DND-41 (cell line): Measurements from ENCODE around the gene NFATC2.

Experiments used
- ATAC-seq: fragments of 200-7000 bp; cut with Tn5 transposase; 3 replicates; pipeline ENCODE4 v1.9.1; 2021; ENCODE audit warnings: low read depth; ENCODE audit not compliant: insufficient read depth
- DNase-seq: peaks from one replicate; pipeline ENCODE4 v3.0.0-alpha.2; 2020
- H2AFZ ChIP-seq: 2 replicates; pipeline ENCODE4 v1.6.0; 2012; ENCODE audit warnings: low read depth, low read length
- H3K27ac ChIP-seq: 2 replicates; pipeline ENCODE4 v1.5.1; 2012; ENCODE audit warnings: low read length, inconsistent platforms
- H3K27me3 ChIP-seq: fragments of 200-600 bp; sonication (generic); 2 replicates; pipeline ENCODE4 v1.6.0; 2012; ENCODE audit warnings: low read length, mild to moderate bottlenecking, inconsistent platforms; ENCODE audit not compliant: insufficient read depth, poor library complexity
- H3K36me3 ChIP-seq: 2 replicates; pipeline ENCODE4 v1.5.1; 2012; ENCODE audit warnings: low read length, inconsistent platforms; ENCODE audit not compliant: insufficient read depth
- H3K4me1 ChIP-seq: 2 replicates; pipeline ENCODE4 v1.5.1; 2012; ENCODE audit warnings: mild to moderate bottlenecking, low read length; ENCODE audit not compliant: insufficient read depth
- H3K4me2 ChIP-seq: 2 replicates; pipeline ENCODE4 v1.6.0; 2012; ENCODE audit warnings: mild to moderate bottlenecking, moderate library complexity, low read length, inconsistent platforms; ENCODE audit not compliant: insufficient read depth
- H3K4me3 ChIP-seq, 2 experiments: fragments of 200-600 bp in 1 of 2; shearing (Covaris generic) in 1 of 2; 2 replicates each; pipeline ENCODE4 v1.5.1; 2012 to 2016; ENCODE audit warnings: inconsistent platforms in 2 of 2, low read length in 2 of 2, mild to moderate bottlenecking in 2 of 2, low read depth in 1 of 2, moderate library complexity in 1 of 2
- H3K79me2 ChIP-seq: 2 replicates; pipeline ENCODE4 v1.6.0; 2012; ENCODE audit warnings: low read length, inconsistent platforms; ENCODE audit not compliant: insufficient read depth
- H3K9ac ChIP-seq: 2 replicates; pipeline ENCODE4 v1.6.0; 2012; ENCODE audit warnings: low read depth, mild to moderate bottlenecking, inconsistent platforms, low read length, moderate library complexity
- H3K9me3 ChIP-seq: 2 replicates; pipeline ENCODE4 v1.5.1; 2012; ENCODE audit warnings: low read length, moderate library complexity, mild to moderate bottlenecking, inconsistent platforms; ENCODE audit not compliant: insufficient read depth, severe bottlenecking
- H4K20me1 ChIP-seq: 2 replicates; pipeline ENCODE4 v1.6.0; 2012; ENCODE audit warnings: low read length; ENCODE audit not compliant: insufficient read depth
- EZH2 ChIP-seq: IDR thresholded peaks from 3 replicates; pipeline ENCODE4 v1.6.1; 2012; ENCODE audit warnings: borderline replicate concordance, low read depth, mild to moderate bottlenecking, moderate library complexity, low read length, inconsistent platforms; ENCODE audit not compliant: severe bottlenecking
- TF ChIP-seq, protein P1 (sequence below): IDR thresholded peaks from 2 replicates; pipeline ENCODE4 v1.5.1; 2012; ENCODE audit warnings: borderline replicate concordance, low read length, moderate library complexity, mild to moderate bottlenecking; ENCODE audit not compliant: poor library complexity, severe bottlenecking; ENCODE audit errors: extremely low read depth

NFATC2 gene

DNA sequence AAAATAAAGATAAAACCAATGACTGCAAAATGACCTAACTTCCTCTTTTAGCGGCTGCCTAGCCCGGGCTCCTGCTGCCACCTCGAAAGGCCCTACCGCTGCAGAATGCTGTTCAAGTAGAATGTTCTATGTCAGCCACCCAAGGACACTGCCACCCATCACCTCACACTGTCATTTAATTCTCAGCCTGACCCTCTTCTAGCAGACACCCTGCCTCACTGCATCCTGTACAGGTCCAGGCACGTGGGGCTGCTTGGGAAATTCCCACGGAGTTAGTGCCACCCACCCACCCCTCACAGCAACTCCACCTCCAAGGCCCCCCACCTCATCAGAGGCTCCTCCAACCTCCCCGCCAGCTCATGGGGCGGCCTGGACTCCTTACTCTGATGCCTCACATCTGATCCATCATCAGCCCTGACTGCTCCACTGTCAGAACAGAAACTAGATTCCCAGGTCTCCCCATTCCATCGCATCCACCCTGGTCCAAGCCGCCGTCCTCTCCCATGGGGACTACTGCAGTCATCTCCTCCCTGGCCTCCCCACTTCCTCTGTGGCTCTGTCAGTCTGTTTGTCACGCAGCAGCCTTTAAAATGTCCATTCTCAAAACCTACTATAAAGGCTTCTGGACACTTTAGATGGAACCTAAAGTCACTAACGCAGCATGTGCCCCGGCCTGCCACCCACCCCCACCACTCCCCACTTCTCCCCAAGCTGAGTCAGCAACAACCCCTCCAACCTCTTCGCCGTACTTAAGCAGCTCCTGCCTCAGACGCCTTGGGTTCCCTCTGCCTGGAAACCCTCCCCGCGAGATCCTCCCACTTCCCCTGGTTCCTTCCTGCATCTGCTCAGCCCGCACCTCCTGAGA, 17.0 kb downstream of the NFATC2 start:
- Histone ChIP-seq H3K36me3 (no peaks in the 10 kb centered on the region), H2AFZ (no peak overlapping the region), H3K4me1 (no peaks in the 10 kb centered on the region), H3K79me2 (no peaks in the 10 kb centered on the region), H3K9ac (no peak overlapping the region), H3K27ac (no peak overlapping the region), H3K9me3 (no peaks in the 10 kb centered on the region), H3K4me2 (no peak overlapping the region), H3K27me3 (no peaks in the 10 kb centered on the region), H4K20me1 (0 out of 2 replicates have a peak, but pooled peaks cover 4% of the 10 kb centered on the region), H3K4me3 (no peak overlapping the region)
- ATAC-seq (no peak), DNase-seq (no peak)
- TF ChIP-seq, protein P1, sequence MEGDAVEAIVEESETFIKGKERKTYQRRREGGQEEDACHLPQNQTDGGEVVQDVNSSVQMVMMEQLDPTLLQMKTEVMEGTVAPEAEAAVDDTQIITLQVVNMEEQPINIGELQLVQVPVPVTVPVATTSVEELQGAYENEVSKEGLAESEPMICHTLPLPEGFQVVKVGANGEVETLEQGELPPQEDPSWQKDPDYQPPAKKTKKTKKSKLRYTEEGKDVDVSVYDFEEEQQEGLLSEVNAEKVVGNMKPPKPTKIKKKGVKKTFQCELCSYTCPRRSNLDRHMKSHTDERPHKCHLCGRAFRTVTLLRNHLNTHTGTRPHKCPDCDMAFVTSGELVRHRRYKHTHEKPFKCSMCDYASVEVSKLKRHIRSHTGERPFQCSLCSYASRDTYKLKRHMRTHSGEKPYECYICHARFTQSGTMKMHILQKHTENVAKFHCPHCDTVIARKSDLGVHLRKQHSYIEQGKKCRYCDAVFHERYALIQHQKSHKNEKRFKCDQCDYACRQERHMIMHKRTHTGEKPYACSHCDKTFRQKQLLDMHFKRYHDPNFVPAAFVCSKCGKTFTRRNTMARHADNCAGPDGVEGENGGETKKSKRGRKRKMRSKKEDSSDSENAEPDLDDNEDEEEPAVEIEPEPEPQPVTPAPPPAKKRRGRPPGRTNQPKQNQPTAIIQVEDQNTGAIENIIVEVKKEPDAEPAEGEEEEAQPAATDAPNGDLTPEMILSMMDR: no peak
- no peak for TF ChIP-seq EZH2

- H2AFZ ChIP-seq: no peak overlapping the region
- no peak overlapping the region for H3K4me3 ChIP-seq
- 0 out of 2 replicates have a peak, but pooled peaks cover 4% of the 10 kb centered on the region for H4K20me1 ChIP-seq
- TF ChIP-seq EZH2: no peak
- no peaks in the 10 kb centered on the region for H3K4me1 ChIP-seq
- H3K9ac ChIP-seq: no peak overlapping the region
- DNase-seq: no peak
- no peaks in the 10 kb centered on the region for H3K9me3 ChIP-seq
- H3K27ac ChIP-seq: no peak overlapping the region
- no peak for ATAC-seq
- H3K79me2 ChIP-seq: no peaks in the 10 kb centered on the region
- no peaks in the 10 kb centered on the region for H3K27me3 ChIP-seq
- no peak overlapping the region for H3K4me2 ChIP-seq
- no peaks in the 10 kb centered on the region for H3K36me3 ChIP-seq
These were observed 19.1 kb downstream of the NFATC2 start for GRCh38 chr20:51523276-51524013.

- Histone ChIP-seq H3K4me1 (no peaks in the 10 kb centered on the region), H3K27ac (no peak overlapping the region), H3K36me3 (no peaks in the 10 kb centered on the region), H3K4me2 (no peak overlapping the region), H4K20me1 (0 out of 2 replicates have a peak, but pooled peaks cover 1% of the 10 kb centered on the region), H3K9me3 (no peaks in the 10 kb centered on the region), H3K4me3 (no peak overlapping the region), H3K79me2 (no peaks in the 10 kb centered on the region), H3K9ac (no peak overlapping the region), H3K27me3 (no peaks in the 10 kb centered on the region), H2AFZ (no peak overlapping the region)
- no peak for TF ChIP-seq EZH2
- TF ChIP-seq, protein P1: no peak
- no peak for ATAC-seq
- DNase-seq: no peak
These were observed 20.3 kb downstream of the NFATC2 start for GRCh38 chr20:51522207-51522606.

- no peak for TF ChIP-seq EZH2
- TF ChIP-seq, protein P1: no peak
- H3K27ac ChIP-seq: no peak overlapping the region
- H3K9ac ChIP-seq: no peak overlapping the region
- DNase-seq (no peak), ATAC-seq (no peak)
- no peaks in the 10 kb centered on the region for H3K36me3 ChIP-seq
- H3K9me3 ChIP-seq: no peaks in the 10 kb centered on the region
- no peaks in the 10 kb centered on the region for H3K4me1 ChIP-seq
- no peaks in the 10 kb centered on the region for H4K20me1 ChIP-seq
- no peaks in the 10 kb centered on the region for H3K27me3 ChIP-seq
- H2AFZ ChIP-seq: no peak overlapping the region
- no peak overlapping the region for H3K4me3 ChIP-seq
- no peaks in the 10 kb centered on the region for H3K79me2 ChIP-seq
- H3K4me2 ChIP-seq: no peak overlapping the region
These were observed 24.7 kb downstream of the NFATC2 start for GRCh38 chr20:51517839-51518238.
